Adipose tissue (tissue), 3 donors: Measurements from ENCODE around the gene ARHGAP33. TPM values are rescaled to one million over a fixed set of nuclear protein-coding genes. Genes with fewer than 3 reads are reported as not detected.
"Not testable (repeated sequence)": the region's sequence is repeated elsewhere in the genome, so short reads cannot be mapped to it uniquely, and the experiment has no call there.

Source experiments
- H3K27ac ChIP-seq: one replicate; pipeline ENCODE4 v1.5.1; 2013; ENCODE audit warnings: low read depth, low read length
- WGBS, 3 donors: extraction: QIAGEN DNeasy Blood & Tissue Kit; methylation state at CpG; one replicate each; pipeline ENCODE4 v1.1.7; 2013; 5-methylcytosine and 5-hydroxymethylcytosine counted together
- polyA plus RNA-seq, 3 donors: library from polyadenylated mRNA; stranded (reverse); fragments of 200-250 nt; gene quantifications; one replicate each; pipeline ENCODE4 v1.2.3, GENCODE V29; 2013
- donor health status: healthy with polysubstance abuse.
- donor health status: Bipolar disorder and iron deficiency.
- donor health status: healthy.

Gene ARHGAP33
- polyA plus RNA-seq, 3 donors: 6.0 to 9.4 (median 6.3) TPM

GRCh38 chr19:35785339-35785627 lies 9.9 kb downstream of the ARHGAP33 start:
- 90 to 94% (median 91%) methylated on average over 10 of the region's 10 CpGs for WGBS, 3 donors
- no peak overlapping the region for H3K27ac ChIP-seq

- no peak overlapping the region for H3K27ac ChIP-seq
- WGBS, 3 donors: 87 to 91% (median 89%) methylated on average over 24 to 31 of the region's 31 CpGs
Measured at GRCh38 chr19:35786299-35787160, 11.2 kb downstream of the ARHGAP33 start.

- 94 to 96% (median 96%) methylated on average over 12 to 15 of the region's 15 CpGs for WGBS, 3 donors
- H3K27ac ChIP-seq: no peak overlapping the region
Measured at GRCh38 chr19:35787227-35787799, 11.9 kb downstream of the ARHGAP33 start.

GRCh38 chr19:35788205-35788960 lies 13.0 kb downstream of the ARHGAP33 start:
- H3K27ac ChIP-seq: no peak overlapping the region
- 82 to 85% (median 83%) methylated on average over 12 of the region's 12 CpGs for WGBS, 3 donors

GRCh38 chr19:35789195-35789977 lies 14.0 kb downstream of the ARHGAP33 start:
- 85 to 90% (median 88%) methylated on average over 11 of the region's 11 CpGs for whole genome bisulfite sequencing, 3 donors
- H3K27ac ChIP-seq: no peak overlapping the region

GRCh38 chr19:35789978-35790944 lies 14.9 kb downstream of the ARHGAP33 start:
- H3K27ac ChIP-seq: no peak overlapping the region
- WGBS, 3 donors: 85 to 93% (median 85%) methylated on average over 17 to 19 of the region's 19 CpGs

GRCh38 chr19:35790981-35791813 lies 15.8 kb downstream of the ARHGAP33 start:
- 45 to 76% (median 66%) methylated on average over 20 of the region's 20 CpGs for WGBS, 3 donors
- no peak overlapping the region for H3K27ac ChIP-seq

- WGBS, 3 donors: 84 to 90% (median 88%) methylated on average over 6 to 9 of the region's 9 CpGs
- H3K27ac ChIP-seq: no peak overlapping the region
Measured at GRCh38 chr19:35791814-35792279, 16.5 kb downstream of the ARHGAP33 start.

GRCh38 chr19:35792312-35792711 lies 16.9 kb downstream of the ARHGAP33 start:
- 86 to 90% (median 88%) methylated on average over 14 to 15 of the region's 15 CpGs for WGBS, 3 donors
- H3K27ac ChIP-seq: no peak overlapping the region

GRCh38 chr19:35792888-35793287 lies 17.5 kb downstream of the ARHGAP33 start:
- WGBS, 3 donors: 74 to 90% (median 79%) methylated on average over 8 of the region's 8 CpGs
- no peak overlapping the region for H3K27ac ChIP-seq

- H3K27ac ChIP-seq: no peak overlapping the region
- 62 to 87% (median 72%) methylated on average over 7 of the region's 7 CpGs for WGBS, 3 donors
Measured at GRCh38 chr19:35793381-35794165, 18.2 kb downstream of the ARHGAP33 start.

- H3K27ac ChIP-seq: not testable (repeated sequence)
- 81 to 96% (median 94%) methylated on average over 1 of the region's 1 CpG for WGBS, 3 donors
Measured at GRCh38 chr19:35795564-35795963, 20.2 kb downstream of the ARHGAP33 start.

- 15 to 31% (median 16%) methylated on average over 39 of the region's 39 CpGs for WGBS, 3 donors
- no peak overlapping the region for H3K27ac ChIP-seq
Measured at GRCh38 chr19:35796645-35797542, 21.5 kb downstream of the ARHGAP33 start.

- WGBS, 3 donors: 3 to 28% (median 11%) methylated on average over 11 to 15 of the region's 15 CpGs
- H3K27ac ChIP-seq: no peak overlapping the region
Measured at GRCh38 chr19:35797663-35798062, 22.3 kb downstream of the ARHGAP33 start.

GRCh38 chr19:35801828-35802227 lies 26.5 kb downstream of the ARHGAP33 start:
- H3K27ac ChIP-seq: no peak overlapping the region
- WGBS, 3 donors: 51 to 79% (median 59%) methylated on average over 3 of the region's 3 CpGs
